ENCODE results near the gene CLBA1.

DNA sequence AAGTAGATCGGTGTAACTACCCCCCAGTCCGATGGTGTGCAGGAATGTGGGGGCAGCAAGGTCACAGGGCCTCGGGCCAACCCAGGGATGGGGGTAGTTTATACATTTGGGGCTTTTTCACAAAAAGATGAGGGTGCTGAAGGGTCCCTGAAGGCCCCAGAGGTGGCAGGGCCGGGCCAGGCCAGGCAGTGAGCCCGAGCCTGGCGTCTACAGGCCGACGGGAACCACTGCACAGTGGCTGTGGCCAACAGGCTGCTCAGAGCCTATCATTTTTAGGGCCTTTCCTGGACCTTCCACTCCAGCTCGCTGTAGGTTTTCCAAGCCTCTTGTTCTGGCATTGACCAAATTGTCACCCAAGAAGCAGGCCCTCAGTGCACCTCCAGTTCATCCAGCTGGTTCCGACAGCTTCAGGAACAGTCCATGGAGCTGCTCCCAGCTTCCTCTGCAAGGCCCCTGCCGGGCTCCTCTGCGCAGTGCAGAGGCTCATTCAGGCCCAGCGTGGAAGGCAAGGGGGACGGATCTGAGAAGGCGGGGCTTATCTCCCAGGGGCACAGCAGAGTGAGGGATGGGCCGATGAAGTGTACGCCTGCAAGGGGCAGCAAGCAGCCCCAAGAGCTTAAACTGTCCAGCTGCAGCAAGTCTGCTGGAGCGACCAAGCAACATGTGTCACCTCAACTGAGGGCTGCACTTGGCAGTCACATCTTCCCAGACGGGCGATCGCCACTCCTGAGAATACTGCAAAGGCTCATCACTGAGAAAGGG, 21.4 kb downstream of the CLBA1 start:
- TF ChIP-seq, protein P1, sequence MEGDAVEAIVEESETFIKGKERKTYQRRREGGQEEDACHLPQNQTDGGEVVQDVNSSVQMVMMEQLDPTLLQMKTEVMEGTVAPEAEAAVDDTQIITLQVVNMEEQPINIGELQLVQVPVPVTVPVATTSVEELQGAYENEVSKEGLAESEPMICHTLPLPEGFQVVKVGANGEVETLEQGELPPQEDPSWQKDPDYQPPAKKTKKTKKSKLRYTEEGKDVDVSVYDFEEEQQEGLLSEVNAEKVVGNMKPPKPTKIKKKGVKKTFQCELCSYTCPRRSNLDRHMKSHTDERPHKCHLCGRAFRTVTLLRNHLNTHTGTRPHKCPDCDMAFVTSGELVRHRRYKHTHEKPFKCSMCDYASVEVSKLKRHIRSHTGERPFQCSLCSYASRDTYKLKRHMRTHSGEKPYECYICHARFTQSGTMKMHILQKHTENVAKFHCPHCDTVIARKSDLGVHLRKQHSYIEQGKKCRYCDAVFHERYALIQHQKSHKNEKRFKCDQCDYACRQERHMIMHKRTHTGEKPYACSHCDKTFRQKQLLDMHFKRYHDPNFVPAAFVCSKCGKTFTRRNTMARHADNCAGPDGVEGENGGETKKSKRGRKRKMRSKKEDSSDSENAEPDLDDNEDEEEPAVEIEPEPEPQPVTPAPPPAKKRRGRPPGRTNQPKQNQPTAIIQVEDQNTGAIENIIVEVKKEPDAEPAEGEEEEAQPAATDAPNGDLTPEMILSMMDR (IDR thresholded peaks at IDR 0.05): no peak
- TF ChIP-seq EZH2phosphoT487 (IDR thresholded peaks at IDR 0.05): no peak
- no peak for TF ChIP-seq EZH2 (IDR thresholded peaks at IDR 0.05)
